HepG2 (cell line): ENCODE measurements around the gene GRB7. TPM values are rescaled to one million over a fixed set of nuclear protein-coding genes. Genes with fewer than 3 reads are reported as not detected.
A peak's percentile ranks its signal among the peaks of the same experiment; 100 is the strongest.

Experiments
- FIP1L1 ChIP-seq: fragments of 200-400 bp; formaldehyde crosslinking; IDR thresholded peaks from 2 replicates; pipeline ENCODE4 v1.6.1; 2018; ENCODE audit warnings: low read depth, mild to moderate bottlenecking, low read length, moderate library complexity, borderline replicate concordance; ENCODE audit not compliant: insufficient read depth
- FOXM1 ChIP-seq: sonication (generic); formaldehyde crosslinking; IDR thresholded peaks from 2 replicates; pipeline ENCODE4 v1.5.0; 2020; ENCODE audit warnings: missing genetic modification reagents
- GTF2F1 ChIP-seq: fragments of 150-350 bp; IDR thresholded peaks from 2 replicates; pipeline ENCODE4 v1.6.1; 2014; ENCODE audit warnings: low read length
- HCFC1 ChIP-seq: fragments of 150-350 bp; IDR thresholded peaks from 2 replicates; pipeline ENCODE4 v1.6.1; 2014; ENCODE audit warnings: low read depth, low read length
- HOXA7 ChIP-seq: sonication (generic); formaldehyde crosslinking; IDR thresholded peaks from 2 replicates; pipeline ENCODE4 v1.8.1; 2022; ENCODE audit warnings: mild to moderate bottlenecking, missing genetic modification reagents, moderate library complexity
- MIER2 ChIP-seq: IDR thresholded peaks from 2 replicates; pipeline ENCODE4 v1.6.1; 2016; ENCODE audit warnings: missing biosample characterization, missing genetic modification reagents
- MIXL1 ChIP-seq: IDR thresholded peaks from 2 replicates; pipeline ENCODE4 v1.6.1; 2016
- MLLT10 ChIP-seq: sonication (generic); formaldehyde crosslinking; IDR thresholded peaks from 2 replicates; pipeline ENCODE4 v1.4.0; 2020; ENCODE audit warnings: missing genetic modification reagents
- MYNN ChIP-seq: sonication (generic); formaldehyde crosslinking; IDR thresholded peaks from 2 replicates; pipeline ENCODE4 v1.4.0; 2020; ENCODE audit warnings: mild to moderate bottlenecking, low read depth, missing genetic modification reagents
- RFXANK ChIP-seq: IDR thresholded peaks from 2 replicates; pipeline ENCODE4 v1.6.1; 2016
- WIZ ChIP-seq: sonication (generic); formaldehyde crosslinking; IDR thresholded peaks from 2 replicates; pipeline ENCODE4 v1.5.1; 2020; ENCODE audit warnings: mild to moderate bottlenecking, missing genetic modification reagents
- ZBTB21 ChIP-seq: sonication (generic); formaldehyde crosslinking; IDR thresholded peaks from 2 replicates; pipeline ENCODE4 v1.4.0; 2020; ENCODE audit warnings: missing genetic modification reagents
- ZNF12 ChIP-seq: sonication (generic); formaldehyde crosslinking; IDR thresholded peaks from 2 replicates; pipeline ENCODE4 v1.5.0; 2020; ENCODE audit warnings: missing genetic modification reagents
- ZNF20 ChIP-seq: sonication (generic); formaldehyde crosslinking; IDR thresholded peaks from 2 replicates; pipeline ENCODE4 v1.4.0; 2020; ENCODE audit warnings: mild to moderate bottlenecking, moderate library complexity, missing genetic modification reagents
- ZNF205 ChIP-seq: IDR thresholded peaks from 2 replicates; pipeline ENCODE4 v1.6.1; 2018; ENCODE audit warnings: missing biosample characterization, missing genetic modification reagents
- ZNF569 ChIP-seq: sonication (generic); formaldehyde crosslinking; IDR thresholded peaks from 2 replicates; pipeline ENCODE4 v1.5.0; 2020; ENCODE audit warnings: mild to moderate bottlenecking, missing genetic modification reagents, moderate library complexity, borderline replicate concordance
- ZNF670 ChIP-seq: sonication (generic); formaldehyde crosslinking; IDR thresholded peaks from 2 replicates; pipeline ENCODE4 v1.8.0; 2022; ENCODE audit warnings: mild to moderate bottlenecking, missing genetic modification reagents, borderline replicate concordance
- ZNF75D ChIP-seq: sonication (generic); formaldehyde crosslinking; IDR thresholded peaks from 2 replicates; pipeline ENCODE4 v1.8.1; 2023; ENCODE audit warnings: missing genetic modification reagents, mild to moderate bottlenecking, borderline replicate concordance
- ZSCAN20 ChIP-seq: sonication (generic); formaldehyde crosslinking; IDR thresholded peaks from 2 replicates; pipeline ENCODE4 v1.4.0; 2020; ENCODE audit warnings: missing genetic modification reagents, mild to moderate bottlenecking, borderline replicate concordance
- ZSCAN31 ChIP-seq: sonication (generic); formaldehyde crosslinking; IDR thresholded peaks from 2 replicates; pipeline ENCODE4 v1.5.0; 2020; ENCODE audit warnings: low read depth, mild to moderate bottlenecking, missing genetic modification reagents
- polyA plus RNA-seq, 8 experiments: library from polyadenylated mRNA; depleted of rRNA in 3 of 8; stranded (reverse) in 7 of 8; unstranded in 1 of 8; fragments of >200 nt; fragmentation: Illumina TruSeq in 4 of 8; extraction: Trizol in 4 of 8; gene quantifications; 2 replicates each; pipeline versions ENCODE4 v1.2.1 to v1.2.3, GENCODE V29; 2011 to 2016; ENCODE audit warnings: low read depth in 4 of 8, missing spikeins in 1 of 8, mixed read lengths in 1 of 8; ENCODE audit not compliant: insufficient read depth in 1 of 8
- total RNA-seq, 5 experiments: library from RNA; depleted of rRNA; stranded (reverse); fragments of >200 nt; fragmentation: Illumina TruSeq; extraction: Trizol; gene quantifications; 2 replicates each; pipeline ENCODE4 v1.2.3, GENCODE V29; 2016; ENCODE audit warnings: low read depth in 1 of 5
- TF ChIP-seq, protein P1 (sequence below): IDR thresholded peaks from 2 replicates; pipeline ENCODE4 v1.6.1; 2016
- TF ChIP-seq, protein P2 (sequence below): sonication (generic); formaldehyde crosslinking; conservative IDR thresholded peaks from 2 replicates; pipeline ENCODE4 v1.4.0; 2020; ENCODE audit warnings: missing genetic modification reagents
- TF ChIP-seq, protein P3 (sequence below): sonication (generic); formaldehyde crosslinking; IDR thresholded peaks from 2 replicates; pipeline ENCODE4 v1.4.0; 2020; ENCODE audit warnings: missing genetic modification reagents
- TF ChIP-seq, protein P4 (sequence below): sonication (generic); formaldehyde crosslinking; conservative IDR thresholded peaks from 2 replicates; pipeline ENCODE4 v1.5.0; 2020; ENCODE audit warnings: missing genetic modification reagents

The GRB7 gene
- total and polyA plus RNA-seq, 2 of the 13 experiments (the other 11 are each of a cell fraction or from before 2014, with no cell fraction given), result 60.2 to 77.7 TPM

DNA sequence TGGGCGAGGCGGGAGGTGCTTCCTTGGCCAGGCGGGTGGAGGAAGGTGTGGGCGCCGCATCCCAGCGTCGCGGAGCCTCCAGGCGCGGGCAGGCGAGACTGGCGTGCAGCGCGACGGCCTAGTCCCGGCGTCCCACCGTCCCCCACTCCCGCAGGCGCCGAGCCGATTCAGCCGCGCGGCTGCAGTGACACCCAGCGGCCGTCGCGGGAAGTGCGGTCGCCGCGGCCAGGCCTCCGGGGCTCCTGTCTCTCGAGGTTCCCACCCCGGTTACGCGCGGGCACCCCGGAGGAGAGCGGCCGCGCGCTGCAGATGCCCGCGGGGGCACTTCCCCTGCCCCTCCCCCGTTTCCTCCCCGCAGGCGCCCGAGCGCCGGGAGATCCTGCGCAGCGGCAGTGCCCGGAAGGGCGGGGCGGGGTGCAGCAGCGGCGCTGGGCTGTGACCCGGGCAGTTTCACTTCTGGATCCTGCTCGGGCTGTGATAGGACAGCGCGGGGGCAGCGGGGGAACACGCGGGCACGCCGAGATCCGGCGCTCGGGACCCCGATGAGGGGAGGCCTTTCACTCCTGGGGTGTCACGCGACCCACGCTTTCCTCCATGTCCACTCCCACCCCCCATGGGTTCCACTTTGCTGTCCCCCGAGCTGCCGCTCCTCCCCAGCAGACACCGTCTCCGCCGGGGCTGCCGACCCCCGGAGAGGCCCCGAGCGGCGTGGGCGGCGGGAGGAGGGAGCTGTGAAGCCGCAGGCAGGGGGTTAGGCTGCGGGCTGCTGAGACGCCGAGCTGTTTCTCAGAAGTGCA lies 16.6 kb downstream of the GRB7 start (continued):
- TF ChIP-seq MYNN, result no peak
- TF ChIP-seq, protein P1, sequence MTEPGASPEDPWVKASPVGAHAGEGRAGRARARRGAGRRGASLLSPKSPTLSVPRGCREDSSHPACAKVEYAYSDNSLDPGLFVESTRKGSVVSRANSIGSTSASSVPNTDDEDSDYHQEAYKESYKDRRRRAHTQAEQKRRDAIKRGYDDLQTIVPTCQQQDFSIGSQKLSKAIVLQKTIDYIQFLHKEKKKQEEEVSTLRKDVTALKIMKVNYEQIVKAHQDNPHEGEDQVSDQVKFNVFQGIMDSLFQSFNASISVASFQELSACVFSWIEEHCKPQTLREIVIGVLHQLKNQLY (CRISPR knock-in tag), result no peak
- TF ChIP-seq ZNF670, result peak; percentile 94
- TF ChIP-seq ZNF20 (CRISPR knock-in tag), result no peak
- TF ChIP-seq WIZ (CRISPR knock-in tag), result peak; percentile 63; the same call in 1 of the 2 replicates
- no peak for TF ChIP-seq HCFC1
- TF ChIP-seq, protein P2, sequence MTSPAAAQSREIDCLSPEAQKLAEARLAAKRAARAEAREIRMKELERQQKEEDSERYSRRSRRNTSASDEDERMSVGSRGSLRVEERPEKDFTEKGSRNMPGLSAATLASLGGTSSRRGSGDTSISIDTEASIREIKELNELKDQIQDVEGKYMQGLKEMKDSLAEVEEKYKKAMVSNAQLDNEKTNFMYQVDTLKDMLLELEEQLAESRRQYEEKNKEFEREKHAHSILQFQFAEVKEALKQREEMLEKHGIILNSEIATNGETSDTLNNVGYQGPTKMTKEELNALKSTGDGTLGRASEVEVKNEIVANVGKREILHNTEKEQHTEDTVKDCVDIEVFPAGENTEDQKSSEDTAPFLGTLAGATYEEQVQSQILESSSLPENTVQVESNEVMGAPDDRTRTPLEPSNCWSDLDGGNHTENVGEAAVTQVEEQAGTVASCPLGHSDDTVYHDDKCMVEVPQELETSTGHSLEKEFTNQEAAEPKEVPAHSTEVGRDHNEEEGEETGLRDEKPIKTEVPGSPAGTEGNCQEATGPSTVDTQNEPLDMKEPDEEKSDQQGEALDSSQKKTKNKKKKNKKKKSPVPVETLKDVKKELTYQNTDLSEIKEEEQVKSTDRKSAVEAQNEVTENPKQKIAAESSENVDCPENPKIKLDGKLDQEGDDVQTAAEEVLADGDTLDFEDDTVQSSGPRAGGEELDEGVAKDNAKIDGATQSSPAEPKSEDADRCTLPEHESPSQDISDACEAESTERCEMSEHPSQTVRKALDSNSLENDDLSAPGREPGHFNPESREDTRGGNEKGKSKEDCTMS (CRISPR knock-in tag), result no peak
- TF ChIP-seq MLLT10 (CRISPR knock-in tag), result no peak
- no peak for TF ChIP-seq ZBTB21 (CRISPR knock-in tag)
- TF ChIP-seq MIER2 (CRISPR knock-in tag), result 0 out of 2 replicates have a peak, but pooled peaks have one; percentile 56
- no peak for TF ChIP-seq ZNF75D (CRISPR knock-in tag)
- TF ChIP-seq HOXA7, result no peak
- TF ChIP-seq RFXANK (CRISPR knock-in tag), result peak; percentile 72; the same call in 1 of the 2 replicates
- TF ChIP-seq FOXM1 (CRISPR knock-in tag), result no peak
- TF ChIP-seq ZNF569 (CRISPR knock-in tag), result peak; percentile 91; the same call in 1 of the 2 replicates
- TF ChIP-seq ZSCAN31 (CRISPR knock-in tag), result peak; percentile 91; the same call in 1 of the 2 replicates
- TF ChIP-seq MIXL1 (CRISPR knock-in tag), result peak; percentile 71
- peak; percentile 67 for TF ChIP-seq ZNF12
- peak; percentile 93 for TF ChIP-seq ZNF205
- TF ChIP-seq GTF2F1, result no peak
- TF ChIP-seq, protein P3, sequence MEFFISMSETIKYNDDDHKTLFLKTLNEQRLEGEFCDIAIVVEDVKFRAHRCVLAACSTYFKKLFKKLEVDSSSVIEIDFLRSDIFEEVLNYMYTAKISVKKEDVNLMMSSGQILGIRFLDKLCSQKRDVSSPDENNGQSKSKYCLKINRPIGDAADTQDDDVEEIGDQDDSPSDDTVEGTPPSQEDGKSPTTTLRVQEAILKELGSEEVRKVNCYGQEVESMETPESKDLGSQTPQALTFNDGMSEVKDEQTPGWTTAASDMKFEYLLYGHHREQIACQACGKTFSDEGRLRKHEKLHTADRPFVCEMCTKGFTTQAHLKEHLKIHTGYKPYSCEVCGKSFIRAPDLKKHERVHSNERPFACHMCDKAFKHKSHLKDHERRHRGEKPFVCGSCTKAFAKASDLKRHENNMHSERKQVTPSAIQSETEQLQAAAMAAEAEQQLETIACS (CRISPR knock-in tag), result peak; percentile 97
- TF ChIP-seq, protein P4, sequence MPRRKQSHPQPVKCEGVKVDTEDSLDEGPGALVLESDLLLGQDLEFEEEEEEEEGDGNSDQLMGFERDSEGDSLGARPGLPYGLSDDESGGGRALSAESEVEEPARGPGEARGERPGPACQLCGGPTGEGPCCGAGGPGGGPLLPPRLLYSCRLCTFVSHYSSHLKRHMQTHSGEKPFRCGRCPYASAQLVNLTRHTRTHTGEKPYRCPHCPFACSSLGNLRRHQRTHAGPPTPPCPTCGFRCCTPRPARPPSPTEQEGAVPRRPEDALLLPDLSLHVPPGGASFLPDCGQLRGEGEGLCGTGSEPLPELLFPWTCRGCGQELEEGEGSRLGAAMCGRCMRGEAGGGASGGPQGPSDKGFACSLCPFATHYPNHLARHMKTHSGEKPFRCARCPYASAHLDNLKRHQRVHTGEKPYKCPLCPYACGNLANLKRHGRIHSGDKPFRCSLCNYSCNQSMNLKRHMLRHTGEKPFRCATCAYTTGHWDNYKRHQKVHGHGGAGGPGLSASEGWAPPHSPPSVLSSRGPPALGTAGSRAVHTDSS (CRISPR knock-in tag), result 0 out of 2 replicates have a peak, but pooled peaks have one; percentile 88
- TF ChIP-seq ZSCAN20 (CRISPR knock-in tag), result peak; percentile 94
- TF ChIP-seq FIP1L1, result 0 out of 2 replicates have a peak, but pooled peaks have one; percentile 7
